ENCODE measurements around the gene FBXO38.
A peak's percentile ranks its signal among the peaks of the same experiment; 100 is the strongest.

Gene FBXO38

GRCh38 chr5:148368299-148368698, 15.5 kb upstream of the FBXO38 start:
- no peak for DNase-seq (ENCODE audit: low read depth)
- no peak for TF ChIP-seq POLR2A (IDR thresholded peaks at IDR 0.05; ENCODE audit: extremely low read depth, insufficient read length)
- no peak overlapping the region for H3K4me3 ChIP-seq (ENCODE audit: low read depth, low read length)

- DNase-seq (ENCODE audit: low read depth): no peak
- TF ChIP-seq POLR2A (IDR thresholded peaks at IDR 0.05; ENCODE audit: extremely low read depth, insufficient read length): no peak
- TF ChIP-seq MYC (IDR thresholded peaks at IDR 0.05; ENCODE audit: low read depth, low read length): no peak
- no peak for TF ChIP-seq CTCF (IDR thresholded peaks at IDR 0.05; ENCODE audit: low read depth, low read length)
- TF ChIP-seq MAX (IDR thresholded peaks at IDR 0.05; ENCODE audit: low read depth, low read length): no peak
- H3K4me3 ChIP-seq (ENCODE audit: low read depth, low read length): no peak overlapping the region
These were observed 11.5 kb upstream of the FBXO38 start for GRCh38 chr5:148372166-148372725.

- TF ChIP-seq MYC (IDR thresholded peaks at IDR 0.05; ENCODE audit: low read depth, low read length) (no peak), CTCF (IDR thresholded peaks at IDR 0.05; ENCODE audit: low read depth, low read length) (no peak), MAX (IDR thresholded peaks at IDR 0.05; ENCODE audit: low read depth, low read length) (no peak), POLR2A (IDR thresholded peaks at IDR 0.05; ENCODE audit: extremely low read depth, insufficient read length) (no peak)
- no peak overlapping the region for H3K4me3 ChIP-seq (ENCODE audit: low read depth, low read length)
- no peak for DNase-seq (ENCODE audit: low read depth)
These were observed 10.9 kb upstream of the FBXO38 start for GRCh38 chr5:148372893-148373292.

- peak; percentile 75 for DNase-seq (ENCODE audit: low read depth)
- H3K4me3 ChIP-seq (ENCODE audit: low read depth, low read length): no peak overlapping the region
- peak; percentile 72 for TF ChIP-seq CTCF (IDR thresholded peaks at IDR 0.05; ENCODE audit: low read depth, low read length)
- TF ChIP-seq POLR2A (IDR thresholded peaks at IDR 0.05; ENCODE audit: extremely low read depth, insufficient read length): no peak
These were observed 8.9 kb upstream of the FBXO38 start for GRCh38 chr5:148374690-148375360.

GRCh38 chr5:148376198-148376597, 7.6 kb upstream of the FBXO38 start:
- no peak overlapping the region for H3K4me3 ChIP-seq (ENCODE audit: low read depth, low read length)
- TF ChIP-seq POLR2A (IDR thresholded peaks at IDR 0.05; ENCODE audit: extremely low read depth, insufficient read length) (no peak), MYC (IDR thresholded peaks at IDR 0.05; ENCODE audit: low read depth, low read length) (no peak), CTCF (IDR thresholded peaks at IDR 0.05; ENCODE audit: low read depth, low read length) (no peak), MAX (IDR thresholded peaks at IDR 0.05; ENCODE audit: low read depth, low read length) (no peak)
- no peak for DNase-seq (ENCODE audit: low read depth)

- TF ChIP-seq POLR2A (IDR thresholded peaks at IDR 0.05; ENCODE audit: extremely low read depth, insufficient read length): no peak
- no peak for TF ChIP-seq MYC (IDR thresholded peaks at IDR 0.05; ENCODE audit: low read depth, low read length)
- no peak for TF ChIP-seq MAX (IDR thresholded peaks at IDR 0.05; ENCODE audit: low read depth, low read length)
- no peak for TF ChIP-seq CTCF (IDR thresholded peaks at IDR 0.05; ENCODE audit: low read depth, low read length)
- H3K4me3 ChIP-seq (ENCODE audit: low read depth, low read length): no peak overlapping the region
- DNase-seq (ENCODE audit: low read depth): peak; percentile 26
These were observed 5.1 kb upstream of the FBXO38 start for GRCh38 chr5:148378670-148379069.
